ENCODE data around the gene SLC38A2.

SLC38A2 gene

DNA sequence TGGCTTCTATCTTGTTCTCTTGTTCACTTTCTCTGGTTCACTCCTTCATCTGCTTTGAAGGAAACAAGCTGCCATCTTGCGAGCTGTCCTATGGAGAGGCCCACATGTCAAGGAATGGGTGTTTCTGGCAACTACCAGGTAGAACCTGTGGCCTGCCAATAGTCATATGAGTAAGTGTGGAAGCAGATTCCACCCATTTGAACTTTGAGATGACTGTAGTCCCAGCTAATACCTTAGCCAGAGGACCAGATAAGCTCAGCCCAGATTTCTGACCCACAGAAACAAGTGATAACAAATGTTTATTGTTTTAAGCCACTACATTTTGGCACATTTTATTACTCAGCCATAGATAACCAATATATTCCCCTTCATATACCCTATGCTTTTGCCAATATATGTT is 4.0 kb upstream of the SLC38A2 start:
- no peak for DNase-seq

DNA sequence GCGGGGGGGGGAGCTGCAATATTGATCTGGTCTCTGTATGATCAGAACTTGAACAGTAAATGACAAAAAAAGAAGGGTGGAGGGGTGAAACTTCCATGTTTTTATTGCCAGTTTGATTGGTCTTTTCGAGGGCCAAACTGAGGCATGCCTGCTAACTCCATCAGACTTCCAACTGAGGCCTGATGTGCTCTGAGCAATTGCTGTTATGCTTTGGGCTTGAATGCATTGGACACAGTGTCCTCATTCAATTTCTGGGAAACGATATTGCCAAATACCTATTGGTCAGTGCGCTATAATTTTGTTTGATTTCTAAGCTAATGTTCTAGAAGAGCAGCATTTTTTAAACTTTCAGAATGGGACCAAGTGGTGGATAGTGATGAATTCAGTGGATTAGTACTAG is 2.1 kb upstream of the SLC38A2 start:
- DNase-seq = no peak

DNA sequence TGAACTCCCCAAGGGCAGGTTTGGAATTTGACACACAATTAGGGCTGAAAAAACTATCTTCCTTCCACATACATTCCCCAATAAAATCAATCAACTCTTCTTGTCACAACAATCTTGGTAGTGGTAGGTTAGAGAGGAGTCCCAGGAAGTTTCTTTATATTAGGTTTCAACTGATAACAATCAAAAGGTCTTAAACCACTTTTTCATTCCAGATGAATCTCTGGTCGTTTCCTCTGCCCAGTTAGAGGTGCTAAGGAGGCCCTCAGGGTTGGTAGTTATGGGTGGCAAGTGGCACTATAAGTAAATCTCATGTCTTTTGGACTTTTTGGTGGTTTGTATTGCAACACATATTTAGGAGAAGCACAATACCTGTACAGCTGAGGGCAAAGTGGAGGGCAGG is 1.7 kb upstream of the SLC38A2 start:
- no peak for DNase-seq

DNA sequence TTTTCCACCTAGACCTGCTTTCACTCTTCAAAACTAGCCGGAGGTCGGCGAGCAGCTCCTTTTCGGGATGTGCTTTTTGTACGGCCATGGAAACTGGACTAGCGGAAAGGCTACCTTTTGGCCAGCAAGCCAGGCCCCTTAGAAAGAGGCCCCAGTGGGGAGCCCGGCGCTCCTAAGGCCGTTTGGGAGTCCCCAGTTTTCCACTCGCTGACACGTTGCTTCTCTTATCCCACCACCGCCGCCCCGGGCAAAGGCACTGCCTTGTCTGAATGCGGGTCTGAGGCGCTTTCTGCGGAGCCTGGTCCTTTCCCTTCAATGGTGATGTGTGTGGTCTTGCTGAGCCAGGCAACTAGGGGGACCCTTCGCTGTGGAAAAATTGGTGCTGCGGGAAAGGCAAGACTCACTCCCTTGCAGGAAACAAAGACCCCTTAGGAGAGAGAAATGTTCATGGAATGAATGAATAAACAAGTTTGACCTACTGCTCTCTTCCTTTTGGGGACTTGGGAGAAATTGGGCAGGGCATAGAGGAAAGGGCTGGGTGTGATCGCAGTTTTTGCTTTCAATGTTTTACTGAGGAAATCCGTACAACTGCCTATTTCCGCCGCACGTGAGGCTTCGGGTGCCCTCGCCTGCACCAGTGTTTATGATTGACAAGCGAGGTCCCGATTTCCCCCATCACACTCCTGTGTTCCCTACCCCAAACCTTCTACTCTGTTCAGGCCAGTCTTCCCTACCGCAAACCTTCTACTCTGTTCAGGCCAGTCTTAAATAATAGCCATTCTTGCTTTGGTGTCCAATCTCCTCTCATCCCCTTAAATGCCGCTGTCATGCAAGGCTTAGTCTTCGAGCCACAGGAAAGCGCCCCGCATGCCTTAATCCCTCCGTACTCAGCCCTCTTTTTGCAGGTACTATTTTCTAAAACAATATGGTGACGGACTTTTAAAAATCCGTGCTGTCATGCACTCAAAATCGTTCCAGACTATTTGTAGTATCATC is 1.0 kb upstream of the SLC38A2 start:
- DNase-seq = peak in 39 of 51 donors; percentile 10 to 69 (median 36)

DNA sequence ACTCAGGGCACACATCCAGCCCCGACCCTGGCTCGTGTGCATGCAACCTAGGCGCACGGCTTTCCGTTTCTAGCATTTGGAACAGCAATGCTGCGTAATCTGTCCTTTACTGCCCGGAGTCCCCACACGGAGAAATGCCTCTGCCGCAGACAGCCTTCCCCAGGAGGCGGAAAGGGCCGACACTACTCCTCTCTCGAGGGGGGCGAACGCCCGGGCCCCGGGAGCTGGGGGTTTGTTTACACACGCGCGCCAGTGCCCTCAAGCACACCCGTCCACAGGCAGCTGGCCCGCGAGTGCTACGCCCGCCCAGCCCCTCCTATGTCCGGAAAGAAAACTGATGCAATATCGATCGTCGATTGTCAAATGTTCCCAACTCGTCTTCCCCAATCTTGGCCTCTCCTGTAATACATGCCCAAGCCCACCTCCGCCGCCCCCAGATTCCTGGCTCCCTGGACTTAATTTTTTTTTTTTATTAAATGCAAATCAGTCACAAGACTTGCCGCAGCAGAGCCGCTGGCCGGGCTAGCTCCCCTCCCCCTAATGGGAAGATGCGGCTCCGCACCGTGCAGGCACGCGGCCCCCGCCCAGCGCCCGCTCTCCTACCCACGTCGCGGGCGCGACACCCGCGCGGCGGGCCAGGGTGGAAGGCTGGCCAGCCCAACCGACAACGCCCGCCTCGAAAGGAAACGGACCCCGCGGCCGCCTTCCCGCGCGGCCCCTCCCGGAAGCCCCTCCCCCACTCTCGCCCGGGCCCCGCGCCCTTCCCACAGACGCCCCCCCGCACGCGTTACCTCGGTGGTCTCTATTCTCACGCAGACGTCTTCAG is 642 bp downstream of the SLC38A2 start:
- DNase-seq = peak in 46 of 51 donors; percentile 42 to 92 (median 66)

DNA sequence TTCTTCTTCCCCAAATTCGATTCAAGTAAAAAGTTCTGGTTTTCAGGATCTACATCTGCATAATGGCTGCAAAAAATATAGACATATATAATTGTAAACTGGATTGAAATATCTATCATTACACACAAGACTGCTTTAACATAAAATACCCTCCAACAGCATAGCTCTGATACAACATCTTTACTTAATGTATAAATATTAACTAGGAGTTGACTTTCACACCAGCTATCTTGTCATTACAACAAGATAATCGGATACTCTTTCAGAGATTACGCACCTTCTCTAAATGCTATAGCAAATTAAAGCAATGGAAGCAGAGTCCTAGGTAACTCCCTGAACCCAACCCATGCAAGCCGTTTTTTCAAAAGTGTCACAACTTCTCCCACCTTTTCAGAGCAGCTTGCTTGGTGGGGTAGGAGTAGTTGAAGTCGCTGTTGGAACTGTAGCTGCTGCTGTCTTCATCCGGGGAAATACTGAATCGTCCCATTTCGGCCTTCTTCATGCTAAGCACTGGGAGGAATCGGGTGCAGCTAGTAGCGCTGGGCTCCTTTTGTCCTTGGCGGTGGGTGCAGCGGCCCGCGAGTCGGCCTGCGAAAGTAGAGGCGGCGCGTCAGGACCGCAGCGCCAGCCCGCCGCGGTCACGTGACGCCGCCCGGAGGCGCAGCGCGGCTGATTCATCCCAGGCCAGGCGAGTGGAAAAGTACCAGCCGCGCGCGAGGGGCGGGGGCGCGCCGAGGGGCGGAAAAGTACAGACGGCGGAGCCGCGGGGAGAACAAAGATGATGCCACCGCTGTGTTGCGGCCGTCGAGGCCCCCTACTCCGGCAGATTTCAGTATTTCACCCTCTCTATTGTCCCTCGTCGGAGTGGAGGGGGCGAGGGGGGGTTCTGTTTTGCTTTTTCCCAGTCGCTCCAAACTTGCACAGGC is 1.5 kb downstream of the SLC38A2 start:
- DNase-seq = peak; percentile 52 to 93 (median 85)

DNA sequence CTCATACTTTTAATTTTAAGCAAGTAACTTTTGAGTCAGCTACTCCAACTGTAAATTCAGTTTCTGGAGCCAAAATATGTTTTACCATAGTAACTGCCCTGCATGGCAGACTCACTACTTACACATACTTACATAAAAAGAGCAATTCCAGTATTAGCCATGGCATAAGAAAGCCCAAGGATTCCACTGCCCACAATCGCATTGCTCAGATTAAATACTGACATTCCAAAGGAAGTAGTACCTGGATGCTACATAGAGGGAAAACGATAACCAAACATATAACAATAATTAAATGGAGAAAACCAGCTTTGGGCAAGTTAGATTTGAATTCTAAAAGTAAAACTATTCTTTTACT is 2.2 kb downstream of the SLC38A2 start:
- no peak for DNase-seq

DNA sequence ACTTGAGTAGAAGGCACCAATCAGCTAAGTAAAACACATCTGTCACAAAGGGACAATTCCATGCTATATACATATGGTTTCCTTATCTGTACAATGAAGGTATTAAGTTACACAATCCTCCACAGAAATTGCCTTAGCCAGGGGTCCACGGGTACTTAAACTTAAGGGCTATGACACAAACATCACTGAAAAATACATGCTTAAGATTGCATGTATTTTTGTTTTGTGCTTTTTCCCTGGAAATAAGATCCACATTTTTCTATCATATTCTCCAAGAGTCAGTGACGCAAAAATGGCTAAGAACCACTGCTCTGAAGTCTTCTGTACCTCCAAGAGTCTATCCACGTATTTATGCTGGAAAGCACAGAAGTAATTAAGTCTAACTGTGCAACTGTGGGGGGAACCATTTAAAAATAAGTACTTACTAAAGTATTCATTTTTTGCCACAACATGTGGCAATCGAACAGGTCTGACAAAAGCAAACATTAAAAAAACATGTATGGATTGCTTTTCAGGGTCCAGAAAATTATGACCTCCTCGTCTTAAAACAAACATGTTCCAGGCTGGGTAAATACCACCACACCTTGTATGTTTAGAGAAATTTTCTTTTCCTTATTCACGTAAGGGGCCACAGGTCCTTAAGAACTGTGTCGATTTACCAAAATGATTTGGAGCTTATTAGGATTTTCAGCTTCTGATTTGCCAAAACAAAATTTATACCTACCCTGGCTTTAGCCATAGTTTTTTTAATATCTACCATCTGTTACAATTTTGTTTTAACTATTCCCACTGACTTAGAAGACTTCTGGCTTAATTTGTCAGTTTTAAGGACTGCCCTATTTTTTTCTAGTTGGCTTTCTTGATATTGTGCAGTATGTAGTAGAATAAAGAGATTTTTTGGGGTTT is 2.8 kb downstream of the SLC38A2 start:
- no peak for DNase-seq

DNA sequence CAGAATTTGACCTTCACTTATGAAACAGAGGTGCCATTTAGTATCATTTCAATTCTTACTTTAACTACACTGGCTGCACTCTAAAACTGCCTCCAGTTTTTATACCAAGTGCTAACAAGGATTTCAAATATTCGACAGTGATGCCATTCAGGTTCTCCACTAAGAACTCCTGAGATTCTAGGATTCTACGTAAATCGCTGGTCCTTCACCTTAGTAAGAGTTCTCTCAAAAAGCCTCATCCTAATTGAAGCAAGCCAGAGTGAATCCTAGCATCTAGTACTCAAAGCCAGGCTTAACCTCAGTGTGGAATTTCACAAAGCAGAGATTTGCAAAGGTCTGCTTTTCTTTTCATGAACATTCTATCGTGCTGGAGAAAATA is 3.5 kb downstream of the SLC38A2 start:
- DNase-seq = no peak

DNA sequence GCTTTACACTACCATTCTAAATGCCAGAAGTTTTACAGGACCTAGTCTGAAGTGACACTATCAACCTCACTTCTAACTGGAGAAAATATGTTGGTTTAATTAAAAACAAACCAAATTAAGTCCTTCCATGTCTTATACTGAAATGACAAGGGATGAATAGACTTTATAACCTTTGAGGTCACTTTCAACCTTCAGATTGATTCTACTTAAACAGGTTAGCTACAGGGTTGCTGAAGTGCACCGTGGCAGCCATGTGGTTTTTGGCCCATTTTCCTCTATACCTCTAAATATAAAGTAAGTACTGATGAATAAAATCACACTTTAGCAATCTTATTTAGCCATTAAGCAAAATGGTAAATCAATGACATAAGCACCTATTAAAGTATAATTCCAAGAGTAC is 3.9 kb downstream of the SLC38A2 start:
- no peak for DNase-seq

DNA sequence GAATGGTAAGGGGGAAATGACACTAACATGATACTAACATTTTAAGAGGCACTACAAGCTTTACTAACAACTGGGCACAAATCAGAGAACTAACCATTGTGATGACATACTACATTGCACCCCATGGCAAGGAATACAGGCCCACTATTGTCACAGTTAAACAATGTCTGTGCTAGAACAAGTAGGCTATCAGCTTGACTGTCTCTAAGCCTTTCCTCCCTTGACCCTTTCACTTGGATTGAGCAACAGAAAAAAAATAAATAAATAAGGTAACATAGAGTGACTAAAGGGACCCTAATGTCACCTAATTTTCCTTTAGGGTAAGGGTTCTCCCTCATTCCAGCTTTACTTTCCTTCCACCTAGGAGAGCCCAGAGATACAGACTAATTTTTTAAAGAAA is 4.4 kb downstream of the SLC38A2 start:
- DNase-seq = peak in 9 of 51 donors; percentile 3 to 66 (median 34)

DNA sequence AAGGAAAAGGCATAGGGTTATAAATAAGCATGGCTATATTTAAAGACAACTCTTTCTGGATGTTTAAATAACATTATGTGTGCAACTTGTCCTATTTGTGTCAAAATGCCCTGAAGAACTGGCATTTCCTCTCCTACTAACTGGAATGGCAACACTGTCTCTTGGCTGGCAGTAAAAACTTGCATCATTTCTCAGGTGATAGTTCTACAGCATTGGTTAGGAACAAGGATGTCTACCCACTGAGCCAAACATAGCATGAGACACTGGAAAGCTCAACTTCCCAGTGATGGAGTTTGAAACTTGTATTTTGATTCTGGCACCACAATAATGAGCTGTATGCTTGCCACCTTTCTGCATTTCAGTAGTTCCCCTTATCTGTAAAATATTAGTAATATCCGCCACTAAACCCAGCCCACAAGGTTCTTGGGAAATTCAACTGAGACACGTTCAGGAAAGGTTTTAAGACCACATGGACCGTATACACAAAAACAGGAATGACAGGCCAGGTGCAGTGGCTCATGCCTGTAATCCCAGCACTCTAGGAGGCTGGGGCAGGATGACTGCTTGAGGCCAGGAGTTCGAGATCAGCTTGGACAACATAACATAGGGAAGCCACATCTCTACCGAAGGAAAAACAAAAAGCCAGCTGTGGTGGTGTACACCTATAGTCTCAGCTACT is 5.1 kb downstream of the SLC38A2 start:
- DNase-seq = no peak

DNA sequence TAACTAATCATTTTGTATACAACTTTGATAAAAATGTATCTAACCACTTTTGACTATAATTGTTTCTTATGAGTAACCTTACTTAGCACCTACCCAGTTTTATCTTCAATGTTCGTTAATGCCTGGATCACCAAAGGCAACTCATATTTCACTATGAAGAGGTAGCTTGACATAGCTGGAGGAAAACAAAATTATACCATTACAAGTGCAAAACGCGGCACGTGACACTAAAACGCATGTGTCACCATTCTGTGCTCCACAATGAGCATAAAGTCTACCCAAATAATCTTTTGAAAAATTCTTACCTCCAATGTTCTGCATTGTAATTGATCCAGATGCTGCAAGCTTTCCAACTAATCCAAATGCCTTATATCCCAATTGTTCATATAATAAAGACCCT is 5.8 kb downstream of the SLC38A2 start:
- no peak for DNase-seq

DNA sequence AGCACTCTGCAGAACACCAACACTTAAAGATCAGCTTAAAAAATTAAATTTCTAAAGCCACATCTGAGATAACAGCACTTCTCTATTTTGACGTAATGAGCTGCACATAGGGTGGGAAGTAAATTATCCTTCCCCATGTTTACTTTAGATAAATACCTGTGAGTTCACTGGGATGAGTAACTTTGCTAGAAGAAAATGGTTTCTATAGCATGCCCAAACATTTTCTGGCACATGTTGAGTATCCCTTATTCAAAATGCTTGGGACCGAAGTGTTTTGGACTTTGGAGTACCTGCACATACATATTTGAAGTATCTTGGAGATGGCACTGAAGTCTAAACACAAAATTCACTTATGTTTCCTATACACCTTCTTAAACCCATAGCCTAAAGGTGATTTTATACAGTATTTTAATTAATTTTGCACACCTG is 6.6 kb downstream of the SLC38A2 start:
- no peak for DNase-seq

DNA sequence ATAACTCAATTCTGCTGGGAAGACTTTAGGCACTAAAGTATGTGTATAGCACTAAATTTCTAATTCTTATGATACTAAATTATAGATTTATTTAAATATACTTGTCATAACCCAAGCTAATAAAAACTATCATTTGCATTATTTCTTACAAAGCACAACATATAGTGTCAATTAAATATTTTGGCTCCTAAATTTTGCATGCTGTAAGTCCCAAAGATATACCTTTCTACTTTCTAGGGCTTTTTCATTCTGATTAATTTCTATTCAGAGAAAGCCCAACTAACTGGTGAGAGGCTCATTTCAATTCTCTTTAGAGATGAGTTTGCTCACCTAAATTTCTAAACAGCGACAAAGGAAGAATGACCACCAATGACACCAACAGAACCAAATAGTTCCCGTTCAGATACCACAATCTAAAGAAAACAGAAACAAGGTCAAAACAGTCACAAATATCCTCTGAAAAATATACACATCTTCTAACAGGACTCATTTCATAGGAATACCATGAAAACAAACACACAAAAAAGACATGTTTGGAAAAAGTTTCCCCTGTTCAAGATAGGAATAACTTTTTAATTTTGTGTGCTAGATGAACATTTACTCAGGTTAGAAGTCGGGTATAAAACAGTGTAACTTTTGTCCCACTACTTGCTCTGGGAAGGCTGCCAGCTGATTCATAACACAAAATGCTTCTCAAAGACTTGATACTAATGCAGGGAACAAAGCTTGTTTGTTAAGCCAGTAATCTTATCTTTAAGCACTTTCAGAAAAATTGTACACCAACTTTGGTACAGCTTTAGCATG is 7.6 kb downstream of the SLC38A2 start:
- peak in 11 of 51 donors; percentile 5 to 58 (median 32) for DNase-seq

DNA sequence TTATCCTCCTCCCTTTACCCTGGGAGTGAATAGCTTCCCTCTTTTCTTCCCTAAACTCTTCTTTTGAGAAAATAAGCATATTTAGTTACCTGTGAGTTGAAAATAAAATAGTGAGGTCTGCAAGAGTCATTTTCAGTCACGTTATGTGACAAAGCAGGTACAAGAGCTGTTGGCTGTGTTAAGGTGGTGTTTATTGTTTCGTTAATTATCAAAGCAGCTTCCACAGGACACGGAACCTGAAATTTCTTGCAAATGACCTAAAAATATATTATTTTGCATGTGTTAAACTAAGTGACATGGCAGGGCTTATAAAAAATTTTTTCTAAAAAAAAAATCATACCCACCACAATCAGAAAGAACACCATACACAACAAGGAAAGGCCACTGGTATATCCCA is 8.3 kb downstream of the SLC38A2 start:
- no peak for DNase-seq

DNA sequence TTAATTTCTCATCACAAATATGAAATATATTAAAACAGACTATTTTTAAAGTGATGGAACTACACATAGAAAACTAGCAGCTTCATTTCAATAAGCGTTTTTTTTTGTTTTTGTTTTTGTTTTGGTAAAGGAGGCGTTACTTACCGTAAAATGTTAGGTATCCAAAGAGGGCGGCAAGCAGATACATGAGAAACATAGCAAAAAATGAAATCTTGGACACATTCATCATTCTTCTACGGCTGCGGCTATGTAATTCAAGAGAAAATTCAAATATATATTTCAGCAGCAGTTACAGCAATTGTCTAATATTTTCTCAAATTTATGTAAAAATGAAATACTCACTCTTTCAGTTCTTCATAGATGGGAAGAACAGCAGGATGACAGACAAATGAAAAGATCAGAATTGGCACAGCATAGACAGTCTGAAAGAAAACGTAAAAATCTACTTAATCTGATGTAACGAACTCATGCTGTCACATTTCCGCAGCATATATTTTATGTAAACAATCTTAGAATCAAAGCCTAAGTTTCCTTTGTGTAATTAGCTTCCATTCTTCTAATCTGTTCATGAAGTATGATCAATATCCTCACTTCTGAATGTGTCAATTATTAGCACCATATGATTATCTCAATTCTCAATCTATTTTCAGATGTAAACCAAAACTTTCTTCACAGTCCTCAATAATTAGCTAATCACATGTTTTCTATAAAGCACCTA is 8.8 kb downstream of the SLC38A2 start:
- no peak for DNase-seq
